ENCODE measurements around the gene ASCL2. TPM values are rescaled to one million over a fixed set of nuclear protein-coding genes. Genes with fewer than 3 reads are reported as not detected.
"Not testable (repeated sequence)": the region's sequence is repeated elsewhere in the genome, so short reads cannot be mapped to it uniquely, and the experiment has no call there.

ASCL2 gene
- total and polyA plus RNA-seq, 8 donors: 0.24 to 7.0 (median 0.95) TPM

- DNase-seq: peak in 4 of 6 donors; percentile 28 to 53 (median 41)
- Histone ChIP-seq H3K27ac (no peak overlapping the region), H3K36me3 (no peaks in the 10 kb centered on the region), H3K4me3 (no peak overlapping the region), H3K27me3 (no peaks in the 10 kb centered on the region), H3K9me3 (no peaks in the 10 kb centered on the region), H3K4me1 (peaks cover 0 to 3% (median 0%) of the 10 kb centered on the region in 3 donors)
- 21 to 23% methylated on average over 6 of the region's 6 CpGs for WGBS, 2 donors
- intact Hi-C loops (cut with DNase I): no loop called here
- ATAC-seq: peak; percentile 58 to 82 (median 78)
- FAIRE-seq: no peak
- TF ChIP-seq CTCF (IDR thresholded peaks at IDR 0.05): no peak
These were observed 19.0 kb upstream of the ASCL2 start for GRCh38 chr11:2289350-2289749.

DNA sequence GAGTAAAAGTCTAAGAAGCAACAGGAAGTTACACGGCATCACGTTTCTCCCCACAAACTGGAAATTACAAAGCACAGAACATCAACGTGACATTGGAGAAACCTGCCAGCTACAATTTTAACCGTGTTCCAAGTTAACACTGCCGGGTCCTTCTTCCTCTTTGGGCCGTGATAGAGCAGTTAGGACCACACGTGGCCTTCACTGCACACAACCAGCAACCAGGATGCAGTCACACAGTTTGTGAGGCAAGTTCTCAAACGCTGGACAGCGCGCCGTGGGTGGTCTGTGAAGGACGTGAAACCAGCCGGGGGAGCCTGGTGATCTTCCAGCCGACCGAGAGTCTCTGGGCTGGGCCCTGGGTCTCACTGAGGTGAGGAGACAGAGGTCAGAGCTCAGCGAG lies 16.7 kb upstream of the ASCL2 start:
- no peaks in the 10 kb centered on the region for H3K36me3 ChIP-seq
- no peak for TF ChIP-seq CTCF (IDR thresholded peaks at IDR 0.05)
- peaks cover 0 to 3% (median 0%) of the 10 kb centered on the region in 3 donors for H3K4me1 ChIP-seq
- no peak for FAIRE-seq
- ATAC-seq: no peak
- WGBS, 2 donors: 62 to 70% methylated on average over 16 of the region's 16 CpGs
- no peaks in the 10 kb centered on the region for H3K9me3 ChIP-seq
- DNase-seq: peak in 1 of 6 donors; percentile 24
- no peak overlapping the region for H3K4me3 ChIP-seq
- intact Hi-C loops (cut with DNase I): no loop called here
- H3K27ac ChIP-seq: no peak overlapping the region
- no peaks in the 10 kb centered on the region for H3K27me3 ChIP-seq

- intact Hi-C loops (cut with DNase I); ATAC-seq; H3K9me3 ChIP-seq; FAIRE-seq; H3K36me3 ChIP-seq; H3K4me1 ChIP-seq; H3K27ac ChIP-seq; H3K4me3 ChIP-seq; H3K27me3 ChIP-seq: not testable (repeated sequence)
- peak in 1 of 6 donors; percentile 19 for DNase-seq
- 86 to 94% methylated on average over 10 to 13 of the region's 13 CpGs for WGBS, 2 donors
These were observed 16.0 kb upstream of the ASCL2 start for GRCh38 chr11:2286350-2286749.

DNA sequence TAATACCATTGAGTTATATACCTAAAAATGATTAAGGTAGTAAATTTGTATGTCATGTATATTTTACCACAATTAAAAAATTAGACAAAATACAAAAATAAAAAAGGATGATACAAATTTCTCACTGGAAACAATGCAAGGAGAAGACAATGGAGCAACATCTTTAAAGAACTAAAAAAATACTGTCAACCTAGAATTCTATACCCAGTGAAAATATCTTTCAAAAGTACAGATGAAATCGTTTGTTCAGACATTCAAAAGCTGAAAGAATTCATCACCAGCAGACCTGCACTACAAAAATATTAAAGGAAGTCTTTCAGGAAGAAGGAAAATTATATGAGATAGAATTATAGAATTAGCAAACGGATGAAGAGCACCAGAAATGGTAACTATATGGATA lies 9.8 kb upstream of the ASCL2 start:
- 56 to 60% methylated on average over 2 of the region's 2 CpGs for WGBS, 2 donors
- intact Hi-C loops (cut with DNase I): loop anchor here in 1 of 3 donors (5.0 kb wide), 1 partner anchor 73 kb away; no protein-coding TSS in a partner anchor

GRCh38 chr11:2277933-2278523 lies 7.6 kb upstream of the ASCL2 start:
- no peaks in the 10 kb centered on the region for H3K9me3 ChIP-seq
- no peak for TF ChIP-seq CTCF (IDR thresholded peaks at IDR 0.05)
- no peak for ATAC-seq
- no peaks in the 10 kb centered on the region for H3K4me1 ChIP-seq
- intact Hi-C loops (cut with DNase I): no loop called here
- WGBS, 2 donors: 81 to 82% methylated on average over 6 of the region's 6 CpGs
- H3K27ac ChIP-seq: no peak overlapping the region
- no peaks in the 10 kb centered on the region for H3K36me3 ChIP-seq
- no peak for FAIRE-seq
- H3K4me3 ChIP-seq: no peak overlapping the region
- H3K27me3 ChIP-seq: no peaks in the 10 kb centered on the region
- DNase-seq: peak in 1 of 6 donors; percentile 13

More for the DNA sequence above, 9.8 kb upstream of the ASCL2 start:
- no peaks in the 10 kb centered on the region for H3K36me3 ChIP-seq
- no peak for DNase-seq
- no peaks in the 10 kb centered on the region for H3K9me3 ChIP-seq
- H3K27ac ChIP-seq: no peak overlapping the region
- FAIRE-seq: no peak
- no peak overlapping the region for H3K4me3 ChIP-seq
- no peak for ATAC-seq
- H3K4me1 ChIP-seq: no peaks in the 10 kb centered on the region
- H3K27me3 ChIP-seq: no peaks in the 10 kb centered on the region
- TF ChIP-seq CTCF (IDR thresholded peaks at IDR 0.05): no peak

All from pancreas (tissue), 10 donors.